Liver (tissue), 9 donors: ENCODE measurements around the gene CNTF. TPM values are rescaled to one million over a fixed set of nuclear protein-coding genes. Genes with fewer than 3 reads are reported as not detected.

ENCODE experiments used
- DNase-seq: peaks from one replicate; pipeline ENCODE4 v3.0.0-alpha.2; 2017; ENCODE audit warnings: low spot score
- H3K27ac ChIP-seq, 2 donors: one replicate each; pipeline ENCODE4 v1.7.0; 2013; ENCODE audit warnings: inconsistent platforms in 2 of 2, low read length in 2 of 2, control low read depth in 1 of 2, low read depth in 1 of 2, mild to moderate bottlenecking in 1 of 2
- H3K27me3 ChIP-seq, 4 donors: one replicate each; pipeline versions ENCODE4 v1.6.1 to v1.7.0; 2013; ENCODE audit warnings: low read length in 3 of 4, inconsistent platforms in 1 of 4, mild to moderate bottlenecking in 1 of 4, moderate library complexity in 1 of 4; ENCODE audit not compliant: control insufficient read depth in 4 of 4, insufficient read depth in 4 of 4
- H3K36me3 ChIP-seq, 4 donors: one replicate each; pipeline versions ENCODE4 v1.6.1 to v1.7.0; 2013; ENCODE audit warnings: low read length in 3 of 4, mild to moderate bottlenecking in 3 of 4, low read depth in 1 of 4, moderate library complexity in 1 of 4; ENCODE audit not compliant: control insufficient read depth in 4 of 4, insufficient read depth in 3 of 4
- H3K4me1 ChIP-seq, 4 donors: one replicate each; pipeline versions ENCODE4 v1.6.1 to v1.7.0; 2013; ENCODE audit warnings: low read length in 3 of 4, mild to moderate bottlenecking in 3 of 4, moderate library complexity in 1 of 4; ENCODE audit not compliant: control insufficient read depth in 4 of 4, insufficient read depth in 4 of 4
- H3K4me3 ChIP-seq, 3 donors: one replicate each; pipeline versions ENCODE4 v1.6.1 to v1.7.0; 2013; ENCODE audit warnings: low read length in 3 of 3, control low read depth in 1 of 3, low read depth in 1 of 3, mild to moderate bottlenecking in 1 of 3
- H3K9ac ChIP-seq, 2 donors: one replicate each; pipeline ENCODE4 v1.7.0; 2013; ENCODE audit warnings: low read length in 2 of 2, mild to moderate bottlenecking in 2 of 2, moderate library complexity in 2 of 2, control low read depth in 1 of 2, low read depth in 1 of 2
- H3K9me3 ChIP-seq, 4 donors: one replicate each; pipeline versions ENCODE4 v1.6.1 to v1.7.0; 2013; ENCODE audit warnings: low read length in 3 of 4; ENCODE audit not compliant: control insufficient read depth in 4 of 4
- ATF3 ChIP-seq: IDR thresholded peaks from 2 replicates; pipeline ENCODE4 v1.6.1; 2016; ENCODE audit warnings: antibody characterized with exemption
- CTCF ChIP-seq: fragments of 150-350 bp; IDR thresholded peaks from 2 replicates; pipeline ENCODE4 v1.5.1; 2017; ENCODE audit warnings: improper control_type of control experiment, low read depth, low read length; ENCODE audit not compliant: missing input control
- EGR1 ChIP-seq, 2 donors: IDR thresholded peaks; 2 replicates each; pipeline ENCODE4 v1.6.1; 2016 to 2018; ENCODE audit warnings: antibody characterized with exemption in 2 of 2, low read depth in 2 of 2
- FOXA1 ChIP-seq: IDR thresholded peaks from 2 replicates; pipeline ENCODE4 v1.6.1; 2016; ENCODE audit warnings: antibody characterized with exemption
- FOXA2 ChIP-seq: IDR thresholded peaks from 2 replicates; pipeline ENCODE4 v1.6.1; 2016; ENCODE audit warnings: antibody characterized with exemption
- GABPA ChIP-seq, 2 donors: IDR thresholded peaks in 1 of 2; conservative IDR thresholded peaks in 1 of 2; 2 replicates each; pipeline ENCODE4 v1.6.1; 2016; ENCODE audit warnings: antibody characterized with exemption in 2 of 2, mild to moderate bottlenecking in 1 of 2, moderate library complexity in 1 of 2
- HNF4A ChIP-seq, 2 donors: conservative IDR thresholded peaks; 2 replicates each; pipeline ENCODE4 v1.6.1; 2016; ENCODE audit warnings: antibody characterized with exemption in 2 of 2, mild to moderate bottlenecking in 2 of 2
- HNF4G ChIP-seq: IDR thresholded peaks from 2 replicates; pipeline ENCODE4 v1.6.1; 2016; ENCODE audit warnings: antibody characterized with exemption
- JUND ChIP-seq, 2 donors: IDR thresholded peaks; 2 replicates each; pipeline ENCODE4 v1.6.1; 2016; ENCODE audit warnings: antibody characterized with exemption in 2 of 2
- MAX ChIP-seq: IDR thresholded peaks from 2 replicates; pipeline ENCODE4 v1.6.1; 2016; ENCODE audit warnings: antibody characterized with exemption
- NR2F2 ChIP-seq: IDR thresholded peaks from 2 replicates; pipeline ENCODE4 v1.6.1; 2016; ENCODE audit warnings: antibody characterized with exemption
- RAD21 ChIP-seq, 2 donors: IDR thresholded peaks; 2 replicates each; pipeline ENCODE4 v1.6.1; 2016; ENCODE audit warnings: antibody characterized with exemption in 2 of 2, mild to moderate bottlenecking in 2 of 2
- REST ChIP-seq: IDR thresholded peaks from 2 replicates; pipeline ENCODE4 v1.6.1; 2016; ENCODE audit warnings: antibody characterized with exemption, mild to moderate bottlenecking
- RXRA ChIP-seq, 2 donors: IDR thresholded peaks; 2 replicates each; pipeline ENCODE4 v1.6.1; 2017 to 2018; ENCODE audit warnings: antibody characterized with exemption in 2 of 2, mild to moderate bottlenecking in 1 of 2
- SP1 ChIP-seq: IDR thresholded peaks from 2 replicates; pipeline ENCODE4 v1.6.1; 2018; ENCODE audit warnings: antibody characterized with exemption, mild to moderate bottlenecking
- TAF1 ChIP-seq: conservative IDR thresholded peaks from 2 replicates; pipeline ENCODE4 v1.6.1; 2016; ENCODE audit warnings: antibody characterized with exemption, mild to moderate bottlenecking
- YY1 ChIP-seq: IDR thresholded peaks from 2 replicates; pipeline ENCODE4 v1.6.1; 2016; ENCODE audit warnings: antibody characterized with exemption, mild to moderate bottlenecking
- ZBTB33 ChIP-seq: IDR thresholded peaks from 2 replicates; pipeline ENCODE4 v1.6.1; 2016; ENCODE audit warnings: antibody characterized with exemption
- WGBS: extraction: QIAGEN DNeasy Blood & Tissue Kit; methylation state at CpG from one replicate; pipeline ENCODE4 v1.1.7; 2013; 5-methylcytosine and 5-hydroxymethylcytosine counted together
- polyA plus RNA-seq, 2 donors: library from polyadenylated mRNA; stranded (reverse) in 1 of 2; unstranded in 1 of 2; fragments of 200-250 nt in 1 of 2; fragments of >200 nt in 1 of 2; fragmentation: Nextera tagmentation in 1 of 2; extraction: Ambion mirVana in 1 of 2; gene quantifications; one replicate each; pipeline versions ENCODE4 v1.2.1 to v1.2.3, GENCODE V29; 2013 to 2015
- total RNA-seq, 2 donors: library from RNA; depleted of rRNA; stranded (reverse); fragments of >200 nt; gene quantifications; one replicate each; pipeline ENCODE4 v1.2.3, GENCODE V29; 2014
- donor health status: healthy.
- donor health status: healthy.
- donor health status: healthy.
- donor health status: healthy.
- donor health status: healthy.

Gene CNTF
- total and polyA plus RNA-seq, 4 donors = 0.18 to 3.8 (median 0.66) TPM

GRCh38 chr11:58631378-58631777 lies 8.9 kb downstream of the CNTF start:
- 80% methylated on average over 3 of the region's 3 CpGs for WGBS
- TF ChIP-seq HNF4A (conservative IDR thresholded peaks at IDR 0.05) (no peak), MAX (no peak), SP1 (no peak), JUND (IDR thresholded peaks at IDR 0.05) (no peak), YY1 (no peak), HNF4G (no peak), EGR1 (IDR thresholded peaks at IDR 0.05; ENCODE audit: low read depth in 2 of 2) (no peak), FOXA2 (no peak), ZBTB33 (no peak), RAD21 (IDR thresholded peaks at IDR 0.05) (no peak), RXRA (IDR thresholded peaks at IDR 0.05) (no peak), REST (no peak), ATF3 (no peak), CTCF (no peak), NR2F2 (no peak), FOXA1 (no peak), GABPA (IDR thresholded peaks at IDR 0.05 in 1 of 2, conservative IDR thresholded peaks at IDR 0.05 in 1 of 2) (no peak), TAF1 (no peak)
- DNase-seq = no peak
- Histone ChIP-seq H3K9me3 (no peaks in the 10 kb centered on the region), H3K4me3 (no peak overlapping the region), H3K27ac (no peak overlapping the region), H3K36me3 (no peaks in the 10 kb centered on the region), H3K27me3 (no peaks in the 10 kb centered on the region), H3K9ac (no peak overlapping the region), H3K4me1 (peaks cover 0 to 2% (median 0%) of the 10 kb centered on the region in 4 donors)
